Subcutaneous abdominal adipose tissue (tissue), 5 donors: ENCODE data around the gene PCNX3.
A peak's percentile ranks its signal among the peaks of the same experiment; 100 is the strongest.

Source experiments
- H3K27ac ChIP-seq: one replicate; pipeline ENCODE4 v1.7.0; 2013; ENCODE audit warnings: low read depth, mild to moderate bottlenecking, inconsistent platforms, low read length, moderate library complexity
- H3K27me3 ChIP-seq, 5 donors: one replicate each; pipeline ENCODE4 v1.7.0; 2013; ENCODE audit warnings: low read length in 5 of 5, inconsistent platforms in 1 of 5; ENCODE audit not compliant: control insufficient read depth in 5 of 5, insufficient read depth in 4 of 5
- H3K36me3 ChIP-seq, 5 donors: one replicate each; pipeline ENCODE4 v1.7.0; 2013; ENCODE audit warnings: low read length in 5 of 5; ENCODE audit not compliant: control insufficient read depth in 5 of 5, insufficient read depth in 5 of 5
- H3K4me1 ChIP-seq, 5 donors: one replicate each; pipeline ENCODE4 v1.7.0; 2013; ENCODE audit warnings: low read length in 5 of 5, mild to moderate bottlenecking in 3 of 5, moderate library complexity in 1 of 5; ENCODE audit not compliant: control insufficient read depth in 5 of 5, insufficient read depth in 5 of 5
- H3K4me3 ChIP-seq, 5 donors: one replicate each; pipeline ENCODE4 v1.7.0; 2013; ENCODE audit warnings: low read length in 5 of 5, low read depth in 1 of 5
- H3K9ac ChIP-seq, 5 donors: one replicate each; pipeline ENCODE4 v1.7.0; 2013; ENCODE audit warnings: low read length in 5 of 5, mild to moderate bottlenecking in 4 of 5, moderate library complexity in 3 of 5
- H3K9me3 ChIP-seq, 5 donors: one replicate each; pipeline ENCODE4 v1.7.0; 2013; ENCODE audit warnings: low read length in 5 of 5; ENCODE audit not compliant: control insufficient read depth in 5 of 5
- donor health status: healthy.
- donor health status: healthy.
- donor health status: healthy.
- donor health status: healthy.
- donor health status: healthy.

Gene PCNX3

GRCh38 chr11:65615229-65615949 lies at the start of gene PCNX3:
Gene PCNX3 (plus strand): TSS chr11:65615776. CDS start chr11:65616312, 536 bp downstream.
- H3K36me3 ChIP-seq, result peaks cover 0 to 53% (median 45%) of the 10 kb centered on the region in 5 donors
- peak within 1 kb of the TSS; percentile 79 to 98 (median 89) for H3K4me3 ChIP-seq
- no peaks in the 10 kb centered on the region for H3K9me3 ChIP-seq
- H3K4me1 ChIP-seq, result peaks cover 10 to 58% (median 47%) of the 10 kb centered on the region in 5 donors
- H3K27ac ChIP-seq, result peak within 1 kb of the TSS; percentile 91
- peak within 1 kb of the TSS; percentile 82 to 90 (median 88) for H3K9ac ChIP-seq
- H3K27me3 ChIP-seq, result no peaks in the 10 kb centered on the region

- Histone ChIP-seq H3K27me3 (no peaks in the 10 kb centered on the region), H3K9ac (peak overlapping the region; percentile 87 to 97 (median 91)), H3K27ac (peak overlapping the region; percentile 97), H3K9me3 (no peaks in the 10 kb centered on the region), H3K4me1 (peaks cover 10 to 59% (median 47%) of the 10 kb centered on the region in 5 donors), H3K4me3 (peak overlapping the region; percentile 83 to 97 (median 89)), H3K36me3 (peaks cover 0 to 8% (median 3%) of the 10 kb centered on the region in 5 donors)
Measured at GRCh38 chr11:65569164-65569972, 46.2 kb upstream of the PCNX3 start.

GRCh38 chr11:65569973-65570918 lies 45.3 kb upstream of the PCNX3 start, which contains the start of gene ZNRD2:
Gene ZNRD2 (plus strand): TSS chr11:65570477. CDS start chr11:65570492, 15 bp downstream.
- H3K4me1 ChIP-seq, result peaks cover 12 to 68% (median 54%) of the 10 kb centered on the region in 5 donors
- peak within 1 kb of the TSS; percentile 83 to 97 (median 89) for H3K4me3 ChIP-seq
- H3K9me3 ChIP-seq, result no peaks in the 10 kb centered on the region
- peak within 1 kb of the TSS; percentile 97 for H3K27ac ChIP-seq
- H3K27me3 ChIP-seq, result no peaks in the 10 kb centered on the region
- peaks cover 0 to 8% (median 3%) of the 10 kb centered on the region in 5 donors for H3K36me3 ChIP-seq
- H3K9ac ChIP-seq, result peak within 1 kb of the TSS; percentile 87 to 97 (median 91)

- H3K9me3 ChIP-seq, result no peaks in the 10 kb centered on the region
- H3K4me3 ChIP-seq, result peak overlapping the region; percentile 72 to 97 (median 87)
- H3K27me3 ChIP-seq, result no peaks in the 10 kb centered on the region
- H3K36me3 ChIP-seq, result peaks cover 0 to 8% (median 3%) of the 10 kb centered on the region in 5 donors
- H3K27ac ChIP-seq, result peak overlapping the region; percentile 97
- peaks cover 12 to 76% (median 62%) of the 10 kb centered on the region in 5 donors for H3K4me1 ChIP-seq
- H3K9ac ChIP-seq, result peak overlapping the region in 3 of 5 donors; percentile 90 to 97 (median 91)
Measured at GRCh38 chr11:65571420-65571819, 44.2 kb upstream of the PCNX3 start.

- Histone ChIP-seq H3K27me3 (no peaks in the 10 kb centered on the region), H3K9me3 (no peaks in the 10 kb centered on the region), H3K9ac (peak overlapping the region in 2 of 5 donors; percentile 4 to 63), H3K36me3 (peaks cover 0 to 4% (median 3%) of the 10 kb centered on the region in 5 donors), H3K4me3 (peak overlapping the region; percentile 50 to 97 (median 72)), H3K4me1 (peaks cover 12 to 78% (median 67%) of the 10 kb centered on the region in 5 donors), H3K27ac (peak overlapping the region; percentile 83)
Measured at GRCh38 chr11:65571940-65572339, 43.6 kb upstream of the PCNX3 start.

- H3K9ac ChIP-seq, result peak within 1 kb of the TSS; percentile 4 to 97 (median 72)
- peaks cover 12 to 84% (median 73%) of the 10 kb centered on the region in 5 donors for H3K4me1 ChIP-seq
- H3K36me3 ChIP-seq, result peaks cover 0 to 4% (median 3%) of the 10 kb centered on the region in 5 donors
- H3K4me3 ChIP-seq, result peak within 1 kb of the TSS; percentile 72 to 97 (median 87)
- H3K27ac ChIP-seq, result peak within 1 kb of the TSS; percentile 84
- H3K27me3 ChIP-seq, result no peaks in the 10 kb centered on the region
- no peaks in the 10 kb centered on the region for H3K9me3 ChIP-seq
Measured at GRCh38 chr11:65572356-65573051, 43.1 kb upstream of the PCNX3 start, which contains the start of gene FAM89B. Gene FAM89B (plus strand): TSS chr11:65572538. CDS start chr11:65572670, 132 bp downstream.

GRCh38 chr11:65573391-65574079 lies 42.0 kb upstream of the PCNX3 start:
- H3K27me3 ChIP-seq, result no peaks in the 10 kb centered on the region
- peaks cover 0 to 10% (median 0%) of the 10 kb centered on the region in 5 donors for H3K36me3 ChIP-seq
- peak overlapping the region in 4 of 5 donors; percentile 61 to 72 (median 65) for H3K9ac ChIP-seq
- H3K27ac ChIP-seq, result peak overlapping the region; percentile 84
- peaks cover 15 to 86% (median 80%) of the 10 kb centered on the region in 5 donors for H3K4me1 ChIP-seq
- H3K9me3 ChIP-seq, result no peaks in the 10 kb centered on the region
- H3K4me3 ChIP-seq, result peak overlapping the region; percentile 72 to 97 (median 76)

GRCh38 chr11:65574109-65574810 lies 41.3 kb upstream of the PCNX3 start:
- H3K27ac ChIP-seq, result peak overlapping the region; percentile 84
- peaks cover 0 to 11% (median 2%) of the 10 kb centered on the region in 5 donors for H3K36me3 ChIP-seq
- H3K4me3 ChIP-seq, result peak overlapping the region; percentile 72 to 97 (median 74)
- no peaks in the 10 kb centered on the region for H3K9me3 ChIP-seq
- H3K27me3 ChIP-seq, result no peaks in the 10 kb centered on the region
- H3K9ac ChIP-seq, result peak overlapping the region; percentile 59 to 88 (median 74)
- H3K4me1 ChIP-seq, result peaks cover 10 to 82% (median 74%) of the 10 kb centered on the region in 5 donors
